ENCODE measurements around the gene PSME2. TPM values are rescaled to one million over a fixed set of nuclear protein-coding genes. Genes with fewer than 3 reads are reported as not detected.

PSME2 gene
- total and polyA plus RNA-seq, 2 of the 13 experiments (the other 11 are each of a cell fraction or from before 2014, with no cell fraction given) = 332 to 716 TPM

DNA sequence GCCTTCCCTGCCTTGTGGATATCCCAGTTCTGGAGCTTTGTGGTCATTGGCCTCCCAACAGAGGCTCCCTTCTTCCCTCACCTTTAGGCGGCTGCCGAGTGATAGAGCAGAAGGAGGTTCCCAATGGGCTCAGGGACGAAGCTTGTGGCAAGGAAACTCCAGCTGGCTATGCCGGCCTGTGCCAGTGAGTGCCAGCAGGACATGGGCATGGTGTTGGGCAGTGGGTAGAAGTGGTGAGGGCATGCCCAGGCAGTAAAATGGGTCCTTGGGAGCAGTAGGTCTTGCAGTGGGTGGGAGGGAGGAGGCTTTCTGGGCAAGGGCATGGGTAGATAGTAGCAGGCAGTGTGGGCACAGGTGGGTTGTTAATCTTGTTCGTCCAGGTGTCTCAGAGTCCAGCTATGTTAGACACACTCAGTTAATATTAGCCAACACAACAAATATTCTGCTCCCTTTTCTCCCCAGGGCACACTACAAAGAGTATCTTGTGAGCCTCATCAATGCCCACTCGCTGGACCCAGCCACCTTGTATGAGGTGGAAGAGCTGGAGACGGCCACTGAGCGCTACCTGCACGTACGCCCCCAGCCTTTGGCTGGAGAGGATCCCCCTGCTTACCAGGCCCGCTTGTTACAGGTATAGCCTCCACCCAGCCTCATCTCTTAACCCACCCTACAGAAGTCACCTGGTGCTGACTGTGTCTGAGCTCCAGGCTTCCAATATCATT, 13.5 kb upstream of the PSME2 start (continued):
- TF ChIP-seq, protein P1, sequence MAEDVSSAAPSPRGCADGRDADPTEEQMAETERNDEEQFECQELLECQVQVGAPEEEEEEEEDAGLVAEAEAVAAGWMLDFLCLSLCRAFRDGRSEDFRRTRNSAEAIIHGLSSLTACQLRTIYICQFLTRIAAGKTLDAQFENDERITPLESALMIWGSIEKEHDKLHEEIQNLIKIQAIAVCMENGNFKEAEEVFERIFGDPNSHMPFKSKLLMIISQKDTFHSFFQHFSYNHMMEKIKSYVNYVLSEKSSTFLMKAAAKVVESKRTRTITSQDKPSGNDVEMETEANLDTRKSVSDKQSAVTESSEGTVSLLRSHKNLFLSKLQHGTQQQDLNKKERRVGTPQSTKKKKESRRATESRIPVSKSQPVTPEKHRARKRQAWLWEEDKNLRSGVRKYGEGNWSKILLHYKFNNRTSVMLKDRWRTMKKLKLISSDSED (CRISPR knock-in tag; IDR thresholded peaks at IDR 0.05) = no peak
- no peak for TF ChIP-seq ELF3 (CRISPR knock-in tag; IDR thresholded peaks at IDR 0.05)
- TF ChIP-seq TBX2 (CRISPR knock-in tag; IDR thresholded peaks at IDR 0.05; ENCODE audit: borderline replicate concordance) = no peak
- 0 out of 2 replicates have a peak, but pooled peaks have one; percentile 82 for TF ChIP-seq FOXO4 (CRISPR knock-in tag; conservative IDR thresholded peaks at IDR 0.05)
- TF ChIP-seq ZNF350 (CRISPR knock-in tag; IDR thresholded peaks at IDR 0.05; ENCODE audit: borderline replicate concordance, low read depth) = no peak
- no peak for TF ChIP-seq MLLT10 (CRISPR knock-in tag; IDR thresholded peaks at IDR 0.05)
- TF ChIP-seq NRL (CRISPR knock-in tag; IDR thresholded peaks at IDR 0.05; ENCODE audit: borderline replicate concordance) = 0 out of 2 replicates have a peak, but pooled peaks have one; percentile 45
- TF ChIP-seq KAT2B (IDR thresholded peaks at IDR 0.05; ENCODE audit: borderline replicate concordance, low read depth, low read length) = no peak
- TF ChIP-seq ZBTB42 (CRISPR knock-in tag; IDR thresholded peaks at IDR 0.05) = no peak
- TF ChIP-seq ZNF891 (CRISPR knock-in tag; IDR thresholded peaks at IDR 0.05) = peak; percentile 46; the same call in 1 of the 2 replicates
- peak; percentile 43; the same call in 1 of the 2 replicates for TF ChIP-seq KMT2A (CRISPR knock-in tag; IDR thresholded peaks at IDR 0.05)
- no peak for TF ChIP-seq ZNF777 (CRISPR knock-in tag; IDR thresholded peaks at IDR 0.05)
- TF ChIP-seq, protein P2, sequence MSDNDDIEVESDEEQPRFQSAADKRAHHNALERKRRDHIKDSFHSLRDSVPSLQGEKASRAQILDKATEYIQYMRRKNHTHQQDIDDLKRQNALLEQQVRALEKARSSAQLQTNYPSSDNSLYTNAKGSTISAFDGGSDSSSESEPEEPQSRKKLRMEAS (IDR thresholded peaks at IDR 0.05) = no peak
- no peak for TF ChIP-seq ETS1 (CRISPR knock-in tag; IDR thresholded peaks at IDR 0.05)
- TF ChIP-seq SRSF1 (optimal IDR thresholded peaks at IDR 0.05; ENCODE audit: low read depth, low read length) = no peak
- peak; percentile 59; the same call in 1 of the 2 replicates for TF ChIP-seq ZNF333 (CRISPR knock-in tag; IDR thresholded peaks at IDR 0.05; ENCODE audit: borderline replicate concordance)
- TF ChIP-seq KLF13 (CRISPR knock-in tag; IDR thresholded peaks at IDR 0.05) = 0 out of 2 replicates have a peak, but pooled peaks have one; percentile 21
- TF ChIP-seq NBN (conservative IDR thresholded peaks at IDR 0.05) = no peak
- TF ChIP-seq SPEN (CRISPR knock-in tag; IDR thresholded peaks at IDR 0.05; ENCODE audit: low read depth) = no peak
- no peak for TF ChIP-seq SMC3 (IDR thresholded peaks at IDR 0.05; ENCODE audit: low read length)
- peak; percentile 45; the same call in 1 of the 2 replicates for TF ChIP-seq RBFOX2 (IDR thresholded peaks at IDR 0.05; ENCODE audit: low read depth, low read length)
- no peak for TF ChIP-seq AHR (CRISPR knock-in tag; IDR thresholded peaks at IDR 0.05)
- TF ChIP-seq ZNF431 (CRISPR knock-in tag; IDR thresholded peaks at IDR 0.05; ENCODE audit: borderline replicate concordance, low read depth) = 0 out of 2 replicates have a peak, but pooled peaks have one; percentile 28
- TF ChIP-seq KDM5A (IDR thresholded peaks at IDR 0.05; ENCODE audit: borderline replicate concordance, low read length) = no peak
- no peak for TF ChIP-seq SMYD3 (CRISPR knock-in tag; IDR thresholded peaks at IDR 0.05)
- TF ChIP-seq TRIM24 (CRISPR knock-in tag; IDR thresholded peaks at IDR 0.05) = no peak
- no peak for TF ChIP-seq ZNF737 (CRISPR knock-in tag; IDR thresholded peaks at IDR 0.05; ENCODE audit: borderline replicate concordance)
- TF ChIP-seq ZNF629 (CRISPR knock-in tag; conservative IDR thresholded peaks at IDR 0.05) = no peak
